Measurements from ENCODE around the gene PI4KA.

GRCh38 chr22:20840646-20841371 lies 17.8 kb downstream of the PI4KA start:
- TF ChIP-seq, protein P1, sequence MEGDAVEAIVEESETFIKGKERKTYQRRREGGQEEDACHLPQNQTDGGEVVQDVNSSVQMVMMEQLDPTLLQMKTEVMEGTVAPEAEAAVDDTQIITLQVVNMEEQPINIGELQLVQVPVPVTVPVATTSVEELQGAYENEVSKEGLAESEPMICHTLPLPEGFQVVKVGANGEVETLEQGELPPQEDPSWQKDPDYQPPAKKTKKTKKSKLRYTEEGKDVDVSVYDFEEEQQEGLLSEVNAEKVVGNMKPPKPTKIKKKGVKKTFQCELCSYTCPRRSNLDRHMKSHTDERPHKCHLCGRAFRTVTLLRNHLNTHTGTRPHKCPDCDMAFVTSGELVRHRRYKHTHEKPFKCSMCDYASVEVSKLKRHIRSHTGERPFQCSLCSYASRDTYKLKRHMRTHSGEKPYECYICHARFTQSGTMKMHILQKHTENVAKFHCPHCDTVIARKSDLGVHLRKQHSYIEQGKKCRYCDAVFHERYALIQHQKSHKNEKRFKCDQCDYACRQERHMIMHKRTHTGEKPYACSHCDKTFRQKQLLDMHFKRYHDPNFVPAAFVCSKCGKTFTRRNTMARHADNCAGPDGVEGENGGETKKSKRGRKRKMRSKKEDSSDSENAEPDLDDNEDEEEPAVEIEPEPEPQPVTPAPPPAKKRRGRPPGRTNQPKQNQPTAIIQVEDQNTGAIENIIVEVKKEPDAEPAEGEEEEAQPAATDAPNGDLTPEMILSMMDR (IDR thresholded peaks at IDR 0.05) = no peak
- no peak for TF ChIP-seq POLR2A (IDR thresholded peaks at IDR 0.05)

Measured in prostate gland (tissue), 2 donors.